NT2/D1 (cell line): ENCODE results near the gene GRIN2D.

Experiments
- SUZ12 ChIP-seq: IDR thresholded peaks from 2 replicates; pipeline ENCODE4 v1.6.1; 2011; ENCODE audit not compliant: insufficient read length, insufficient read depth; ENCODE audit errors: extremely low read depth
- YY1 ChIP-seq: IDR thresholded peaks from 2 replicates; pipeline ENCODE4 v1.6.1; 2011; ENCODE audit not compliant: insufficient read length, insufficient read depth
- ZNF274 ChIP-seq: IDR thresholded peaks from 2 replicates; pipeline ENCODE4 v1.6.1; 2011; ENCODE audit warnings: mild to moderate bottlenecking, low read depth, low read length

DNA sequence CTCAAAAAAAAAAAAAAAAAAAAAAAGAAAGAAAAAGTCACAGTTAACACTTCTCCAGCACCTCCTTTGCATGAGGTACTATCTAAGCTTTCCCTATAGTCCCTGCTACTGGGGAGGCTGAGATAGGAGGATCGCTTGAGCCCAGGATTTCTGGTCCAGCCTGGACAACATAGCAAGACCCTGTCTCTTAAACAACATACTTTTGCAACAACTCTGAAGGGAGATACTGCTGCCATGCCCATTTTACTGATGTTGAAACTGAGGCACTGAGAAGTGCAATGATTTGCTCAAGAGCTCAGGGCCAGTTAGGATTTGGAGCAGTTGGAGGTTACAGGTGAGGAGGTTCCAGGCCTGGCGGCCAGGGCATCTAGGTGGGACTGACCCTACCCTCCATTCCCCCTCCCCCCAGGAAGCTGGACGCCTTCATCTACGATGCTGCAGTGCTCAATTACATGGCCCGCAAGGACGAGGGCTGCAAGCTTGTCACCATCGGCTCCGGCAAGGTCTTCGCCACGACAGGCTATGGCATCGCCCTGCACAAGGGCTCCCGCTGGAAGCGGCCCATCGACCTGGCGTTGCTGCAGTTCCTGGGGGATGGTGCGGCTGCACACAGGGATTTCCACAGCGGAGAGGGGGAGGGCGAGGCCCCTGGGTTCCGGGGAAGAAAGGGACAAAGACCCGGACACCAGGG is 48.0 kb downstream of the GRIN2D start:
- no peak for TF ChIP-seq ZNF274
- TF ChIP-seq SUZ12: no peak
- no peak for TF ChIP-seq YY1
